ENCODE results near the gene ADCY3.
"Not testable (repeated sequence)": the region's sequence is repeated elsewhere in the genome, so short reads cannot be mapped to it uniquely, and the experiment has no call there.

The ADCY3 gene

DNA sequence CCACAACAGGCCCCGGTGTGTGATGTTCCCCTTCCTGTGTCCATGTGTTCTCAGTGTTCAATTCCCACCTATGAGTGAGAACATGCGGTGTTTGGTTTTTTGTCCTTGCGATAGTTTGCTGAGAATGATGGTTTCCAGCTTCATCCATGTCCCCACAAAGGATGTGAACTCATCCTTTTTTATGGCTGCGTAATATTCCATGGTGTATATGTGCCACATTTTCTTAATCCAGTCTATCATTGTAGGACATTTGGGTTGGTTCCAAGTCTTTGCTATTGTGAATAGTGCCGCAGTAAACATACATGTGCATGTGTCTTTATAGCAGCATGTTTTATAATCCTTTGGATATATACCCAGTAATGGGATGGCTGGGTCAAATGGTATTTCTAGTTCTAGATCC, 119.5 kb downstream of the ADCY3 start:
- DNase-seq = not testable (repeated sequence)

DNA sequence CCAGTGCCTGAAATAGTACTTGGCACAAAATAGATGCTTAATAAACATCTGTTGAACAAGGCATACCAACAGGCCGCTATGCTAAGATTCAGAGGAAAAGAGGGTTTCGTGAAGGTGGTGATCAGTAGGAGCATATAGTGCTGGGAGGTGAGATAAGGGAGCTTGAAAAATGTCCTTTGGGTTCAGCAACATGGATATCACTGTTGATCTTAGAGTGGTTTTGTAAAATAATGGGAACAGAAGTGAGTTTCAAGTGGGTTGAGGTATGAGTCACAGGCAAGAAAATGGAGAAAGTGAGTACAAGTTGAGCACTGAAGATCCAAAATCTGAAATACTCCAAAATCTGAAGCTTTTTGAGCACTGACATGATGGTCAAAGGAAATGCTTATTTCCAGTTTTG, 122.4 kb downstream of the ADCY3 start:
- no peak for DNase-seq

DNA sequence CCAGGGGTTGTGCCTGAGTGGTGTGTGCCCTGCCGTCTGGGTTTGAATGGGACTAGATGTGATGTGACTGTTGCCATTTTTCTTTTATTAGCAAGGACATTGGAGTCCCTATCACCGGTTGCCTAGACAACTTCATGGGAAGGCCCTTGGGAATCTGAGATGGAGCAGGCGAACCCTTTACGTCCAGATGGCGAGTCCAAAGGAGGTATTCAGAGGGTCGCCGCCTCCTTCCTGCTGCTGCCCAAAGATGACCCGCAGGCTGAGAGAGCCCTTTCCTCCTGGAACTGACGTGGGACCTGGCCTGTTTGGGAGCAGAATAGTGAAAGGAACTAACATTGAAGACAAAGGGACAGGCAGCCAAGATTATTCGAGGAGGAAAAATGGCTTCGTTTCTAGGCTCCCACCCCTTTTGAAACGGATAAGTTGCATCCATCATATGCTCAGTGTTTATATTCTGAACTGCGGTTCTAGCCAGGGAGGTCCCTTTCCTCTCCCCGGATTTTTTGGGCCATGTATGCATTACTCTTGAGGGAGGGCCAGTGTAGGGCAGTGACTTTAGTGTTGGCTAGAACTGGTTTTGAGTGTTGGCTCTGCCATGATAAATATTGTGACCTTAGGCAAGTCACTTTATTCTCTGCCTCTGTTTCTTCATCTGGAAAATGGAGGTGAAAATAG, 126.1 kb downstream of the ADCY3 start:
- DNase-seq = no peak

DNA sequence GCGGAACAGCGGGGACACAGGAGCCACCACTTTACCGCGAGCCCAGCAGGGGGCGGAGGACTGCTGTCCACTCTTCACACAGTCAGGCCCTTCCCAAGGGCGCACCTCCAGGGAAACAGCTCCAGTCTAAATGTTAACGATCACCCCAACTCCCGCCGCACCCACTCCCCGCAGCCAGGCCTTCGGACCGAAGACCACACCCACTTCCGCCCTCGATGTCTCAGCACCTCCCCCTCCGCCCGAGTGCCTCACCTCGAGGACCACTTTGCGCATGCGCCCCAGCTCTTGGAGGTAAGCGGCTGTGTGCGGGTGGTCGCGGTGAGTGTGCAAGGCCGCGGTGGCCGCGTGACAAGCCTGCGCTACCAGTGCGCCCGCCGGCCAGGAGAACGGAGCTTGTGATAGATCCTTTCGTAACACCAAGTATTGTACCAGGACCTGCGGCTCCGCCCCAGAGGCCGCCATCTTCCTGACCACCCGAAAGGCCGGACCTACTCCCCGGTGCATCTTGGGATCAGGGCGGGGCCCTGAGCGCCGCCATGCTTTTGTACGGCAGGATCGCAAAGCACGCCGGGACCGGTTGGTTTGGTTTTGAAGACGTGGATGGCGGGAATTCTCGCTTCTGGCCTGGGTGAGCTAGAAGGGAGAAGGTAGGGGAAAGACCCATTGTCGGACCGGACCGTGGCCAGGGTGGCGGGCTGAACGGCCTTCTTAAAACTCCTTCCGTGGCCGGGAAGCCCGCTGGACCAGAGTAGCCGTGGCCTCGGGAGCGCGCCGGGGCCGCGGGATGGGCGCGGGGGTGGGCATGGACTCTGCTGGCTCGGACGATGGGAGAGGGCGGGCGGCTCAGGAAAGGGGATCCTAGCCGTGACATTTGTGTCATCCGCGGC, 126.9 kb downstream of the ADCY3 start, which contains the start of the genes CENPO and PTRHD1:
Gene CENPO, plus strand, starts transcription at position 552 of the 887 bp plus-strand sequence. CDS start 495 bp downstream, outside the sequence.
Gene PTRHD1, minus strand, starts transcription at position 518 of the 887 bp plus-strand sequence. Its CDS starts 14 bp downstream, at position 504.
- DNase-seq = peak; percentile 94

DNA sequence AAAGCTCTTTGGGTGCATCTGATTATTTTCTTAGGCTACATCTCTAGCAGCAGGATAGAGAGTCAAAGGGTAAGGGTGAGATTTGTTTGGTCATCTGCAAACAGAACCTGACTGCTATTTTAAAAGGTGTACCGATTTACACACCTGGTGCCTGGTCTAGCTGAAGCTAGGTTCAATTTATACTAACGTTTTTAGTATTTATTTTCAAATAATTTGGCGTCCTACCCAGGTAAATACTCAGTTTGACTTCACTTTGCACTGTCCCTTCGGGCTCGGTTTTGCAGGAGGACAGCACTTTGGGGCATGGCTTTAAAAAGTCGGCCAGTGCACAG, 127.5 kb downstream of the ADCY3 start:
- DNase-seq = no peak

GRCh38 chr2:24791452-24791851, 128.6 kb downstream of the ADCY3 start:
- no peak for DNase-seq

- DNase-seq = no peak
Measured at GRCh38 chr2:24788816-24789215, 131.2 kb downstream of the ADCY3 start.

- no peak for DNase-seq
Measured at GRCh38 chr2:24787532-24787931, 132.5 kb downstream of the ADCY3 start.

DNA sequence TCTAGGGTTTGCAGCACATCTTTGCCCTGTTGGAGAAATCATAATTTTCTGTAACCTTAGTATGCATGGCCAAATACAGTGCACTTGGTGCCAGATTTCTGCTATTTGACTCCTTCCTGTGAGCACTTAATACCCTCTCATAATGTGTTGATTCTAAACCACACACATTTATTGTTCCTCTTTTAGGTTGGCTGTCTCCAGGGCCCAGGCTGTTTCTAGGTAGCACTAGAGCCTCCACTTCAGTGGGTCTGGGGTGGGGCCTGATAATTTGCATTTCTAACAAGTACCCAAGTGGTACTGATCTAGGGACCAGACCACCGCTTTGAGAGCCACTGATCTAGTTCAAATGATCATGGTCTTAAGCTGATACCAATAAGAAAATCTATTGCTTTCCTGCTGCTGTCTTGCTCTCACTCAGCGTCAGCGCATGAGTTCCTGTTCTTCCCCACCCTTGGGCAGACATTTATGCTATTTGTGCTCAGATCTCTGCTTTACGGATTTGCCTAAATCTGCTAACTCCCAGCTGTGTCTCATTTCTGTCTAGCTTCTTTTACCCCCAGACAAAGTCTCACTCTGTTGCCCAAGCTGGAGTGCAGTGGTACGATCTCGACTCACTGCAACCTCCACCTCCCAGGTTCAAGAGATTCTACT, 134.2 kb downstream of the ADCY3 start:
- peak; percentile 42 for DNase-seq

- DNase-seq = no peak
Measured at GRCh38 chr2:24783641-24784040, 136.4 kb downstream of the ADCY3 start.

DNA sequence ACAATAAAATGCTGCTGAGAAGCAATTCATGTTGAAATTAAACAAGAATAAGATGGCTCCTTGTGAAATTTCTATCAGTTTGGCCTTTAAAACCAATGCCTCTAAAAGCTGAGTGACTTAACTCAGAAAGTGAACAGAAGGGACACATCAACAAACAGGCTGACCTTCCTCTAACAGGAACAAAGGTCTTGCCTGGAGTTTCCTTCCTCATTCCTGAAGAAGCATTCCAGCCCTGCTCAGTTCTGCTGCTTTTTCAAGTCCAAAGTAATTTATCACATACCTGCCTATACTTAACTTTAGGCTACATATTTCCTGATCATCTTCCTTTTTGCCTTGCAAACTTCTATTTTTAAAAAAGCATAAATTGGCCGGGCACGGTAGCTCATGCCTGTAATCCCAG, 140.9 kb downstream of the ADCY3 start:
- DNase-seq = no peak

DNA sequence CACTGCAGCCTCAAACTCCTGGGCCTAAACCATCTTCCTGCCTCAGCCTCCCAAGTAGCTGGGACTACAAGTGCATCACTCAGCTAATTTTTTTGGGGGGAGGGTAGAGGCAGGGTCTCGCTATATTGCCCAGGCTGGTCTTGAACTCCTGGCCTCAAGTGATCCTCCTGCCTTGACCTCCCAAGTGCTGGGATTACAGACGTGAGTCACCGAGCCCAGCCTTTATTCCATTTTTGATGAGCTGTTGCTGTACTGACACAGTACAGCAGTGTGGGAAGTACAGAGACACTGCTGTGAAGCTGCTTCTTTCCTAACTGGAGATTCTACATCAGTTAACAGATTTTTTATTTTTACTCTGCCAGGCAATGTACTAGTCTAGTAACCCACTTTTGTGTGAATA, 145.7 kb downstream of the ADCY3 start:
- DNase-seq = no peak

DNA sequence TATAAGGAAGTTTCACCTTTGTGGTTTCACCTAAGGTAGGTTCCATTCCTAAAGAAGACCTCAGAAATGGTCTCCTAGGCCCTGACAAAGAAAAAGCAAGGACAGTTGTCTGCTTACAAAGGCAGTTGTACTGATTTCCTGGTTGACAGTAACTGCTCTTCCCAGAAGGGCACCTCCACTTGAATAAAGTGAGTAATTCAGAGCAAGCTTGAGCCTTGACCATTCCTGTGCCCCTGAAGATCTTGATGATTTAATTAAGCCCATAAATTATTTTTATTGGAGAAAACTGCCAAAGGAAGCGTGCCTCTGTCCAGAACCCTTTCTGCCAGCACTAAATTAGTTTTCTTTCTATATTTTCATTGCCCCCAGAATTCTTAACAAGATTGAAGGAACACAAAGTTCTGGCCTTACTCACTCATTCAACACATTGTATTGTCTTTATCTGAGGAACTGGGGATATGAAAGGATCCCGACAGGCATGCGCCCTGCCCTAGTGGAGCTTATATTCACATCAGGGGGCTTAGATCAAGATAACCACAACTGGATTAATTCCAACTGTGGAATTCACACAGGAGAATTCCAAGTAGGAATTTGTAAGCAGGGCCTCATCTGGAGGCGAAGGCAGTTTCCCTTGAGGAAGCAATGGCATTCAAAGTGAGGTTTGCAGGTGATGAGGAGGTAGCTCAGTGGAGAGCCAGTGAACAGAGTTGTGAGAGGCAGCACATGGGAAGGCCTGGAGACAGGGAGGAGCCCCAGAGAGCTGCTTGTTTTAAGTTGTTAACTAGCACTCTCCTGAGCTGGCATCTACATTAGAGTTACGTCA, 148.1 kb downstream of the ADCY3 start:
- no peak for DNase-seq

DNA sequence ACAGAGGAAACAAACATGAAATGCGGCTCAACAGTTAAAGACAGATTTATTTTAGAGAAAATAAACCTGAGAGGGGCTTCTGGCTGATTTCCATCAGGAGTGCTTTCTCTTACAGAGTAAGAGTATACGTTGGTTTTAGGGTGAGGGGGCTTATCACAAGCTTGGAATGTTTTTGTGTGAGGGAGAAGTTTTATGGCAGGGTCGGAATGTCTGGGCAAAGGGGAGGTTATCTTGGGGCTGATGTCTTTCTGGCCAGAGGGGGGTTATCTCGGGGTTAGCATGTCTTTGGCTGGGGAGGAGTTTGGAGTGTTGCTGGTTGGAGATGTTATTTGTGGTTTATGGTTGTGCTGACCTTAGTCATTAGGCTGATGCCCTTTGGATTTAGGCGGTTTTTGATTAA, 149.0 kb downstream of the ADCY3 start:
- no peak for DNase-seq

Data from GDM1 (cell line).